NCI-H1694 (cell line): ENCODE results near the gene POU6F2.
"Not testable (repeated sequence)": the region's sequence is repeated elsewhere in the genome, so short reads cannot be mapped to it uniquely, and the experiment has no call there.

Experiments used
- DNase-seq: peaks from one replicate; lab custom pipeline; 2025; lab: John Stamatoyannopoulos, UW

The POU6F2 gene

GRCh38 chr7:39001595-39001994 is 23.9 kb downstream of the POU6F2 start:
- no peak for DNase-seq

DNA sequence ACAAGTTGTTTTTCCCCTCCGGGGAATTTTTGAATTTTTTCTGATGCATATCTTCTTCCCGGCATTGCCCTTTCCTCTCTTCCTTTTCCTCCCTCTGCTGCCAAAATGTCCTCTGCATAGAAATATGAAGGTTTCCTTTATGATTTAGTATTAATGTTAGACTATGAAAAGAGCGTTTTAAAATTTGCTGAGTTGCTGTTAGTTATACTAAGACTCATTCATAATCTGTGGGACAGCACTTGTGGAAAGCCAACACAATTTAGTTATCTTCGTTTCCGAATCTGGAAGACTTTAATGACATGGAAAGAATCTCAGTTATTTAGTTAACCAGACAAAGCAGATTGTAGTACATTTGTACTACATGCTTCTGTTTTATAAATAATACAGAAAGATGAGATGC is 25.0 kb downstream of the POU6F2 start:
- no peak for DNase-seq

GRCh38 chr7:39005036-39005435 is 27.3 kb downstream of the POU6F2 start:
- DNase-seq, result no peak

DNA sequence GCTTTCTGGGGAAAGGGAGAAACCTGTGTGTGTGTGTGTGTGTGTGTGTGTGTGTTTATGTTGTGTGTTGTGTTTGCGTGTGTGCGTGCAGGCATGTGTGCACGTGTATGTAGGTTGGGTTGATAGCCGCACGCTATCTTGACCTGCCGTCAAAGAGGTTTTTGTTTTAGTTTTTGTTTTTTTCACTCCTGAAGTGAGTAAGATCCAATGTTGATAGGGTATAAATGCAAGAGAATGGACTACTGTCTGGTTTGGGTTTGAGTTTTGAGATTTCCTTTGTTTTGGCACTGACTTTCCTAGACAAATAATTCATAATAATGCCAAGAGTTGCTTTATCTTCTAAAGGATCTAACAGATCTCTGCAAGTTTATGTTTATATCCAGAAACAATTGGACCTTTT is 27.8 kb downstream of the POU6F2 start:
- DNase-seq, result no peak

- not testable (repeated sequence) for DNase-seq
These were observed 35.6 kb downstream of the POU6F2 start for GRCh38 chr7:39013049-39013939.

- DNase-seq, result no peak
These were observed 38.9 kb downstream of the POU6F2 start for GRCh38 chr7:39016609-39017008.

DNA sequence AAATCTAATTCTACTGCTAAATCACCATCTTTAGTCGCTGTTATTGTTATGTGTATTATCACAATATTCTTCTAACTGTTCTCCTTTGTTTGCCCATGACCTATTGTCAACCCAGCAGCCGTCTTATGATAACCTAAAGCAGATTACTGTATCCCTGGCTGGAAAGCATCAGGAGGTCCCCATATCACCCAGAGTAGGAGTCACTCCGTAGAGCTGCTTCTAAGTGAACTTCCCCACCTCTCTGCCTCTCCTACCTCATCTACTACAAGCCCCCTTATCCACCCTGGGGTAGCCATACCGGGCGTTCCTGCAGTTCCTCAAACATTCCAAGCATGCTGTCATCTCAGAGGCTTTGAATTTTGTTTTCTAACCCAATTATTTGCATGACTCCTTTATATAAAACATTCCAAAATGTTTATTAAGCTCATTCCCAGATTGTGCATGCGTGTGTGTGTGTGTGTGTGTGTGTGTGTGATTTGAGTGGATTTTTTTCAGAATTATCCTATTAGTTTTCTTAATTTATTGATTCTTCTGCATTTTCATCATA is 39.7 kb downstream of the POU6F2 start:
- no peak for DNase-seq

DNA sequence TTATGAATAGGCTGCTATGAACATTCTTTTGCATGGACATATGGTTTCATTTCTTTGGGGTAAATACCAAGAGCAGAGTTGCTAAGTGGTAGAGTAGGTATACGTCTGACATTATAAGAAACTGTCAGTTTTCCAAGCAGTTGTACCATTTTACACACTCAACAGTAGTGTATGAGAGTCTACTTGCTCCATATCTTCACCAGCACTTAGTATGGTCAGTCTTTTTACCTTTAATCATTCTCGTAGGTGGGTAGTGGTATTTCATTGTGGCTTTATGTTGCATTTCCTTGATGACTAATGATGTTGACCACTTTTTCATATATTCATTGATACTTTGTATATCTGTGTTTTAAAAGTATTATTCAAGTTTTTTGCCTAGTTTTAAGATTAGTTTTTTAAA is 45.1 kb downstream of the POU6F2 start:
- no peak for DNase-seq

DNA sequence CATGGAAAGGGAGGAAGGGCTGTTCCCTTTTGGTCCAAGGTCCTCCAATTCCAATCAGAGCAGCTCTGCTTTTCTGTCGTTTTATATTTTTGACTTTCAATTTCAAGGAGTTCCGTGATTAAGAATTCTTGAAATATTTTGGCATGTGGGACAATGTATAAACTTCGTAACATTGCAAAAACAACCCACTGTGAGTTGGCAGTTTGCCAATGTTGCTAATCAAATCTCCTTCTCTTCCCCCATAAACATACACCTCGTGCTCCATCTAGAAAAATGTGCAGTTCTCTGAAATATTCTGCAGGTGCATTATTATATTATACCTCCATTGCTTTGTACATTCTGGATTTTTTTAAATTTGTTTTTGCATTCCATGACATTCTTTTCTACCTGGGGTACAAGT is 49.8 kb downstream of the POU6F2 start:
- DNase-seq, result no peak

GRCh38 chr7:39033885-39034624 is 56.3 kb downstream of the POU6F2 start:
- no peak for DNase-seq

GRCh38 chr7:39035156-39035555 is 57.4 kb downstream of the POU6F2 start:
- no peak for DNase-seq

DNA sequence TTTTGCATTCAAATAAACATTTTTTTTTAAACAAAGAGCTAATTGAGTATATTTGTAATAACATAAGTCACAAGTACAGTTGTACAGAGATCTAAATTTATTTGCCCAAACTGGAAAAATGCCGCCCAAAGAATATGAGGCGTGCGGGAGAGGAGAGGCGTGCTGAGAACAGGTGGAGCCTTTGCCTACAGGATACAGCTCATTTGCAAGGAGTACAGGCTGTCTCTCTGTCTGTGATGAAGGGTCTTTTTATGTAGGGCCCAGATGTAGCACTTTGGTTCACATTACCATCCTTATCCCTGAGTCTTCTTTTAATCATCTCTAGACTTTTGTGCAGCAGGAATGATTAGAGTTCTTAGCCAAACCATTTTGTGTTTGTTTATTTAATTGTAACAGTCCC is 58.2 kb downstream of the POU6F2 start:
- DNase-seq, result no peak

GRCh38 chr7:39042670-39043069 is 65.0 kb downstream of the POU6F2 start:
- DNase-seq, result no peak

- no peak for DNase-seq
These were observed 65.8 kb downstream of the POU6F2 start for GRCh38 chr7:39043531-39043930.

GRCh38 chr7:39044489-39044888 is 66.8 kb downstream of the POU6F2 start:
- DNase-seq, result no peak

GRCh38 chr7:39045231-39045630 is 67.5 kb downstream of the POU6F2 start:
- no peak for DNase-seq

DNA sequence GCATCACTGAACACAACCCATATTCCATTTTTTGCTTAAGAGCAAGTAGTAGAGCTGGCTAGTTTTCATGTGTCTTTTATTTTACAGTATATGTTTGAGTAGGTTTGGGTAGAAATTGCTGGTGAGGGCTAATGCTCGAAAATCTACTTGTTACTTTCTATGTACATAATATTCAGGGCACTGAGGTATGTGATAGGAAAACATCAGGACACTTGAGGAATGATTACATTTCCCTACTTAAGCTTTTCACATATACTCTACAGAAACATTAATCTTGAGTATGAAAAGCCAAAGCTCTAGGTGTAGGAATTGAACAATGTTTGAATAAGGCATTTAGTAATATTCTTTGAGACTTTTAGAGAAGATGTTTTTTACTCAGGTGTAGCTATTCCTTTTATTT is 73.6 kb downstream of the POU6F2 start:
- no peak for DNase-seq

- DNase-seq, result no peak
These were observed 74.0 kb downstream of the POU6F2 start for GRCh38 chr7:39051707-39052106.

DNA sequence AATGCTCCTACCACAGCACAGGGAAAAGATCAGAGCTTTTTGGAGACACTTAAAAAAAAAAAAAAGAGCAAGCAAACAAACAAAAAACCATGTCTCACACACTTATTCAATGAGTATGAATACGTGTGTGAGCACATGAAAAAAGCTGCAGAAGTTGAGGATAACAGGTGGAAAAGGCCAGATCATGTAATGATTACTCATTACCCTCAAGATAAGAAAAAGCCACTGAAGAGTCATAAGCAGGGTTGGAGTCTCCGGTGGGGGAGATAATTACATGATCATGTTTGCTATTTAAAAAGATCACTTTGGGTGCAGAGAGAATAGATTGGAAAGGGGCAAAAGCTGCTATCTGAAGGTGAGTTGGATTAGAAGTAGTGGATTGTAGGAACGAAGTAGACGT is 77.0 kb downstream of the POU6F2 start:
- no peak for DNase-seq

- no peak for DNase-seq
These were observed 78.4 kb downstream of the POU6F2 start for GRCh38 chr7:39056153-39056552.

DNA sequence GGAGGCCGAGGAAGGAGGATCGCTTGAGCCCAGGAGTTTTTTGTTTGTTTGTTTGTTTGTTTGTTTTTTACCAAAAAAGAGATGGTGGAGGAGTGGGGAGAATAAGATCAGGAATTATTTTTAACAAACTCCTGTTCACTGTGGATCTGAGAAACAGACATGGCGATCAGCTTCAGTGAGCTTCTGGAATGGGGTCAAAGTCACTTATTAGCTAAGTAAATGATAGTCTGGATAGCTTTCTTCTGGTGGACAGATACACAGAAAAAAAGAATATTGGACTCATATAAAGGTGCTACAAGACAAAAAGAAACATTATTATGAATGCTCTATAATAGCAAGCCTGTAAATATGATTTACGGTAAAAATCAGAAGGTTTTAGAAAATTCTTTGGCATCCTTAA is 85.1 kb downstream of the POU6F2 start:
- DNase-seq, result no peak

- no peak for DNase-seq
These were observed 91.3 kb downstream of the POU6F2 start for GRCh38 chr7:39069031-39069430.
